B cell (primary cell): Measurements from ENCODE around the gene TLK1. TPM values are rescaled to one million over a fixed set of nuclear protein-coding genes. Genes with fewer than 3 reads are reported as not detected.

Experiments used
- ATAC-seq: fragments of 200-7000 bp; cut with Tn5 transposase; one replicate; pipeline ENCODE4 v1.10.0; 2021; ENCODE audit warnings: low read depth, mild to moderate bottlenecking, moderate number of reproducible peaks, moderate library complexity
- CTCF ChIA-PET: fragments of 350-600 bp; sonication (Branson Sonifier 250); formaldehyde crosslinking; loops from one replicate; lab custom pipeline; 2021; ENCODE audit warnings: antibody characterized with exemption, inconsistent platforms; lab: Charles Lee
- POLR2A ChIA-PET: fragments of 350-600 bp; sonication (Branson Sonifier 250); formaldehyde crosslinking; loops from one replicate; lab custom pipeline; 2021; ENCODE audit warnings: antibody characterized with exemption; lab: Charles Lee
- DNase-seq: peaks from one replicate; pipeline ENCODE4 v3.0.0; 2013
- H2AFZ ChIP-seq: 2 replicates; pipeline ENCODE4 v1.6.1; 2012; ENCODE audit warnings: mild to moderate bottlenecking, low read depth, low read length; ENCODE audit not compliant: insufficient read depth, poor library complexity, severe bottlenecking
- H3K27ac ChIP-seq, 2 donors: 1 replicate in 1 of 2; 2 replicates in 1 of 2; pipeline ENCODE4 v1.5.1; 2012 to 2013; ENCODE audit warnings: low read length in 2 of 2, mild to moderate bottlenecking in 2 of 2, moderate library complexity in 1 of 2
- H3K27me3 ChIP-seq, 4 experiments: fragments of 200-600 bp in 1 of 4; sonication (generic) in 1 of 4; replicated peaks in 1 of 4; 1 replicate in 2 of 4; 2 replicates in 2 of 4; pipeline versions ENCODE4 v1.6.1 to v1.7.0; 2013 to 2016; ENCODE audit warnings: low read length in 3 of 4, mild to moderate bottlenecking in 2 of 4, mixed read lengths in 1 of 4, moderate library complexity in 1 of 4; ENCODE audit not compliant: insufficient read depth in 4 of 4, control insufficient read depth in 3 of 4; ENCODE audit errors: control extremely low read depth in 1 of 4
- H3K36me3 ChIP-seq, 2 experiments: replicated peaks in 1 of 2; 1 replicate in 1 of 2; 2 replicates in 1 of 2; pipeline versions ENCODE4 v1.6.1 to v1.7.1; 2013; ENCODE audit warnings: low read length in 1 of 2; ENCODE audit not compliant: insufficient read depth in 2 of 2, control insufficient read depth in 1 of 2; ENCODE audit errors: control extremely low read depth in 1 of 2, extremely low read depth in 1 of 2
- H3K4me1 ChIP-seq, 2 donors: fragments of 200-600 bp in 1 of 2; sonication (generic) in 1 of 2; 1 replicate in 1 of 2; 2 replicates in 1 of 2; pipeline versions ENCODE4 v1.5.1 to v1.6.1; 2013 to 2017; ENCODE audit warnings: low read length in 2 of 2; ENCODE audit not compliant: control insufficient read depth in 2 of 2, insufficient read depth in 2 of 2
- H3K4me2 ChIP-seq: replicated peaks from 2 replicates; pipeline ENCODE3; 2012; ENCODE audit warnings: mild to moderate bottlenecking, low read depth, low read length; ENCODE audit not compliant: poor library complexity, severe bottlenecking
- H3K4me3 ChIP-seq, 5 experiments: fragments of 200-600 bp in 1 of 5; sonication (generic) in 1 of 5; 1 replicate in 3 of 5; 2 replicates in 2 of 5; pipeline versions ENCODE4 v1.5.1 to v1.7.0; 2011 to 2016; ENCODE audit warnings: low read length in 4 of 5, mild to moderate bottlenecking in 4 of 5, low read depth in 2 of 5, control low read depth in 1 of 5, moderate library complexity in 1 of 5; ENCODE audit not compliant: insufficient read depth in 1 of 5; ENCODE audit errors: control extremely low read depth in 1 of 5, extremely low read depth in 1 of 5
- H3K79me2 ChIP-seq: fragments of 200-600 bp; sonication (generic); one replicate; pipeline ENCODE4 v1.6.0; 2016; ENCODE audit warnings: low read length; ENCODE audit not compliant: control insufficient read depth, insufficient read depth
- H3K9ac ChIP-seq: fragments of 200-600 bp; sonication (generic); 2 replicates; pipeline ENCODE4 v1.6.1; 2017; ENCODE audit warnings: mild to moderate bottlenecking, low read length, moderate library complexity
- H3K9me3 ChIP-seq, 3 donors: one replicate each; pipeline versions ENCODE4 v1.6.1 to v1.7.1; 2013; ENCODE audit warnings: low read length in 2 of 3; ENCODE audit not compliant: control insufficient read depth in 2 of 3, insufficient read depth in 1 of 3; ENCODE audit errors: control extremely low read depth in 1 of 3
- H4K20me1 ChIP-seq: 2 replicates; pipeline ENCODE4 v1.6.0; 2012; ENCODE audit warnings: mild to moderate bottlenecking, low read length; ENCODE audit not compliant: insufficient read depth, control insufficient read depth, poor library complexity, severe bottlenecking
- H3K27ac Mint-ChIP-seq: one replicate; pipeline ENCODE4 v1.8.0; 2021; ENCODE audit warnings: mixed read lengths
- H3K27me3 Mint-ChIP-seq: one replicate; pipeline ENCODE4 v1.8.0; 2021; ENCODE audit warnings: mixed read lengths
- H3K4me1 Mint-ChIP-seq: one replicate; pipeline ENCODE4 v1.8.0; 2021; ENCODE audit warnings: mixed read lengths
- H3K4me3 Mint-ChIP-seq: one replicate; pipeline ENCODE4 v1.8.0; 2021; ENCODE audit warnings: mixed read lengths
- H3K9me3 Mint-ChIP-seq: one replicate; pipeline ENCODE4 v1.8.0; 2022; ENCODE audit warnings: mixed read lengths; ENCODE audit not compliant: insufficient read depth
- EZH2 ChIP-seq: IDR thresholded peaks from 2 replicates; pipeline ENCODE4 v1.6.1; 2012; ENCODE audit warnings: borderline replicate concordance, low read depth, mild to moderate bottlenecking, moderate library complexity, low read length; ENCODE audit not compliant: insufficient read depth, poor library complexity, severe bottlenecking
- WGBS: methylation state at CpG from one replicate; pipeline ENCODE4 v1.1.5; 2013; ENCODE audit warnings: missing lambda C conversion rate; ENCODE audit not compliant: insufficient coverage; 5-methylcytosine and 5-hydroxymethylcytosine counted together
- intact Hi-C: fragments of 100-400 bp; cut with micrococcal nuclease; formaldehyde crosslinking; loops from one replicate; pipeline ENCODE4 v1.10.0; 2022
- polyA plus RNA-seq: library from polyadenylated mRNA; depleted of rRNA; stranded (reverse); fragments of >200 nt; gene quantifications from 2 replicates; pipeline ENCODE4 v1.2.3, GENCODE V29; 2012
- total RNA-seq, 2 donors: library from RNA; stranded (reverse); fragments of 120-200 nt in 1 of 2; gene quantifications; 1 replicate in 1 of 2; 2 replicates in 1 of 2; pipeline versions ENCODE4 v1.2.3 to v1.2.4, GENCODE V29; 2013 to 2022
- TF ChIP-seq, protein P1 (sequence below): fragments of 200-600 bp; IDR thresholded peaks from one replicate; pipeline ENCODE4 v1.8.0; 2022; ENCODE audit warnings: antibody characterized with exemption, mild to moderate bottlenecking

The TLK1 gene
- total and polyA plus RNA-seq, 2 donors (not counting 1 experiment from before 2014, with no cell fraction given) = 13.8 to 186 TPM

DNA sequence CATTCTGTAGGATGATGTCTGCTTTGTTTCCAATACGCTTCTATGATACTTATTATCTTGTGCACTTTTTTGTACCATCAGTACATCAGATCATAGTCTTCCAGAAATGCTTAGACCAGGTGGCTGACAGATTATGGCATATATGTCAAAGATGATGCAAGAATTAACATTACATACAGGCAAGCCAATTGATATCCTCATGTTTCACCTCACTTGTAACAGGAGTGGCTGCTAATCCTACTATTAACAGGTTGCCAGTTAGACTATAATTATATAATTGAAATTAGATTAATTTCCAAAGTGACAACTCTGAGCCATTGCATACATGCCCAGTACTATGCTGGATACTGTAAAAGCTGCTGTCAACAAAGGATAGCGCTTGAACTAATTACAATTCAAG is 77.2 kb downstream of the TLK1 start:
- Histone ChIP-seq H3K36me3 (peaks cover 2 to 13% of the 10 kb centered on the region in 2 experiments), H3K9ac (no peak overlapping the region), H3K9me3 (no peaks in the 10 kb centered on the region), H3K27ac (no peak overlapping the region), H3K4me1 (peaks cover 3% of the 10 kb centered on the region in 2 donors), H3K79me2 (peaks cover 91% of the 10 kb centered on the region), H3K27me3 (no peaks in the 10 kb centered on the region), H3K4me3 (no peak overlapping the region), H2AFZ (no peak overlapping the region), H4K20me1 (peaks cover 36% of the 10 kb centered on the region), H3K4me2 (no peak overlapping the region)
- H3K27me3 Mint-ChIP-seq = no peaks in the 10 kb centered on the region
- CTCF ChIA-PET = interaction anchor here (1.3 to 1.4 kb wide), 2 partner anchors 13 to 76 kb away, joined by 3 to 5 read pairs; no protein-coding TSS in a partner anchor
- no peaks in the 10 kb centered on the region for H3K9me3 Mint-ChIP-seq
- no peak overlapping the region for H3K4me3 Mint-ChIP-seq
- no peak for ATAC-seq
- no peak overlapping the region for H3K27ac Mint-ChIP-seq
- POLR2A ChIA-PET = no interaction called here
- intact Hi-C loops = no loop called here
- peaks cover 40% of the 10 kb centered on the region for H3K4me1 Mint-ChIP-seq
- TF ChIP-seq, protein P1, sequence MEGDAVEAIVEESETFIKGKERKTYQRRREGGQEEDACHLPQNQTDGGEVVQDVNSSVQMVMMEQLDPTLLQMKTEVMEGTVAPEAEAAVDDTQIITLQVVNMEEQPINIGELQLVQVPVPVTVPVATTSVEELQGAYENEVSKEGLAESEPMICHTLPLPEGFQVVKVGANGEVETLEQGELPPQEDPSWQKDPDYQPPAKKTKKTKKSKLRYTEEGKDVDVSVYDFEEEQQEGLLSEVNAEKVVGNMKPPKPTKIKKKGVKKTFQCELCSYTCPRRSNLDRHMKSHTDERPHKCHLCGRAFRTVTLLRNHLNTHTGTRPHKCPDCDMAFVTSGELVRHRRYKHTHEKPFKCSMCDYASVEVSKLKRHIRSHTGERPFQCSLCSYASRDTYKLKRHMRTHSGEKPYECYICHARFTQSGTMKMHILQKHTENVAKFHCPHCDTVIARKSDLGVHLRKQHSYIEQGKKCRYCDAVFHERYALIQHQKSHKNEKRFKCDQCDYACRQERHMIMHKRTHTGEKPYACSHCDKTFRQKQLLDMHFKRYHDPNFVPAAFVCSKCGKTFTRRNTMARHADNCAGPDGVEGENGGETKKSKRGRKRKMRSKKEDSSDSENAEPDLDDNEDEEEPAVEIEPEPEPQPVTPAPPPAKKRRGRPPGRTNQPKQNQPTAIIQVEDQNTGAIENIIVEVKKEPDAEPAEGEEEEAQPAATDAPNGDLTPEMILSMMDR = no peak
- no peak for TF ChIP-seq EZH2
- no CpG with 5 or more reads among the region's 2 CpGs for WGBS
- no peak for DNase-seq

DNA sequence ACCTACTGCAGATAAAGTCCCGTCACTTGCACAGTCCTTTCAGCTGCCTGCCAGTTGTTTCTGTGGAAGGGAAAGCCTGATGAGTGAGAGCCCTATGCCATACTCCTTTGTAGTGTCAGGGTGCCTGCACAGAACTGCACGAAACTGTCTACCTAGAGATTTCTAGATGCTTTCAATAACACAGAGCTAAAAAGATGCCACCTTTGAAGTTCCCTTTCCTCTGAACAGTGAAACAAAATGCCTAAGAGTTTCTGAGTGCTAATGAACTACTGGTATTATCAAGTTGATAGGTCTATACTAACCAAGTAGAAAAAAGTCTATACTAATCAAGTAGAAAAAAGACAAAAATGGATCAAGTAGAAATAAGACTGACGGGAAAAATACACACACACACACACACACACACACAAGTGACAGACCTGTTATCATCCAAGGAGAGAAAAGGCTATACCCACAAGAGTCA is 79.0 kb downstream of the TLK1 start:
- Histone ChIP-seq H2AFZ (no peak overlapping the region), H3K9me3 (no peaks in the 10 kb centered on the region), H3K36me3 (peaks cover 2 to 25% of the 10 kb centered on the region in 2 experiments), H3K4me2 (no peak overlapping the region), H3K27me3 (no peaks in the 10 kb centered on the region), H4K20me1 (peaks cover 26% of the 10 kb centered on the region), H3K27ac (no peak overlapping the region), H3K4me3 (no peak overlapping the region), H3K9ac (no peak overlapping the region), H3K4me1 (peaks cover 2 to 3% of the 10 kb centered on the region in 2 donors), H3K79me2 (peaks cover 89% of the 10 kb centered on the region)
- WGBS = 100% methylated on average over 1 of the region's 3 CpGs
- DNase-seq = no peak
- intact Hi-C loops = no loop called here
- H3K9me3 Mint-ChIP-seq = no peaks in the 10 kb centered on the region
- no peak for ATAC-seq
- H3K4me3 Mint-ChIP-seq = no peak overlapping the region
- H3K27ac Mint-ChIP-seq = no peak overlapping the region
- H3K4me1 Mint-ChIP-seq = peaks cover 30% of the 10 kb centered on the region
- ChIA-PET POLR2A (no interaction called here), CTCF (interaction anchor here (1.4 kb wide), 1 partner anchor 11 kb away, joined by 5 read pairs; no protein-coding TSS in a partner anchor)
- no peaks in the 10 kb centered on the region for H3K27me3 Mint-ChIP-seq
- TF ChIP-seq, protein P1 = no peak
- no peak for TF ChIP-seq EZH2
